H9 (cell line): ENCODE data around the gene AP3S2. TPM values are rescaled to one million over a fixed set of nuclear protein-coding genes. Genes with fewer than 3 reads are reported as not detected.
"Not testable (repeated sequence)": the region's sequence is repeated elsewhere in the genome, so short reads cannot be mapped to it uniquely, and the experiment has no call there.

Source experiments
- DNase-seq: peaks from one replicate; pipeline ENCODE4 v3.0.0-alpha.2; 2017
- H2AFZ ChIP-seq: one replicate; pipeline ENCODE4 v1.6.1; 2013; ENCODE audit warnings: mild to moderate bottlenecking, low read length, control low read depth, moderate library complexity
- H2AK5ac ChIP-seq: 2 replicates; pipeline ENCODE4 v1.6.1; 2013; ENCODE audit warnings: low read length, control low read depth, mixed read lengths; ENCODE audit not compliant: insufficient read length
- H2BK120ac ChIP-seq: one replicate; pipeline ENCODE4 v1.6.1; 2013; ENCODE audit warnings: low read depth, mild to moderate bottlenecking, low read length, control low read depth, inconsistent platforms; ENCODE audit not compliant: poor library complexity, severe bottlenecking
- H2BK12ac ChIP-seq: 2 replicates; pipeline ENCODE4 v1.6.1; 2013; ENCODE audit warnings: low read length, control low read depth, mixed read lengths, low read depth; ENCODE audit not compliant: insufficient read length
- H2BK15ac ChIP-seq: 2 replicates; pipeline ENCODE4 v1.6.1; 2013; ENCODE audit warnings: low read depth, low read length, control low read depth
- H2BK20ac ChIP-seq: one replicate; pipeline ENCODE4 v1.6.1; 2013; ENCODE audit warnings: low read depth, mild to moderate bottlenecking, low read length, control low read depth, inconsistent platforms; ENCODE audit not compliant: poor library complexity, severe bottlenecking
- H2BK5ac ChIP-seq: 2 replicates; pipeline ENCODE4 v1.6.1; 2013; ENCODE audit warnings: low read length, control low read depth, mixed read lengths; ENCODE audit not compliant: insufficient read length
- H3K14ac ChIP-seq: 2 replicates; pipeline ENCODE4 v1.6.1; 2013; ENCODE audit warnings: low read length, control low read depth; ENCODE audit not compliant: insufficient read depth
- H3K18ac ChIP-seq: 2 replicates; pipeline ENCODE4 v1.6.1; 2013; ENCODE audit warnings: low read depth, mild to moderate bottlenecking, mixed read lengths, low read length, control low read depth; ENCODE audit not compliant: insufficient read length
- H3K23ac ChIP-seq: 2 replicates; pipeline ENCODE4 v1.6.1; 2013; ENCODE audit warnings: low read length, control low read depth, mixed read lengths, low read depth; ENCODE audit not compliant: insufficient read length
- H3K23me2 ChIP-seq: 2 replicates; pipeline ENCODE4 v1.6.1; 2013; ENCODE audit warnings: low read depth, mild to moderate bottlenecking, mixed read lengths, low read length, control low read depth; ENCODE audit not compliant: insufficient read length, poor library complexity, severe bottlenecking
- H3K27ac ChIP-seq: 2 replicates; pipeline ENCODE4 v1.5.1; 2013; ENCODE audit warnings: low read length, control low read depth, mixed read lengths, low read depth; ENCODE audit not compliant: insufficient read length
- H3K27me3 ChIP-seq: 2 replicates; pipeline ENCODE4 v1.6.1; 2013; ENCODE audit warnings: low read length, control low read depth, inconsistent platforms; ENCODE audit not compliant: insufficient read depth
- H3K4ac ChIP-seq: 2 replicates; pipeline ENCODE4 v1.6.1; 2013; ENCODE audit warnings: low read depth, mild to moderate bottlenecking, control low read depth, inconsistent platforms, low read length, moderate library complexity
- H3K4me1 ChIP-seq: 2 replicates; pipeline ENCODE4 v1.6.1; 2013; ENCODE audit warnings: low read length, control low read depth, inconsistent platforms; ENCODE audit not compliant: insufficient read depth
- H3K4me2 ChIP-seq: 2 replicates; pipeline ENCODE4 v1.6.1; 2013; ENCODE audit warnings: low read length, control low read depth, mixed read lengths; ENCODE audit not compliant: insufficient read length, insufficient read depth
- H3K56ac ChIP-seq: 2 replicates; pipeline ENCODE4 v1.6.1; 2013; ENCODE audit warnings: low read depth, mild to moderate bottlenecking, mixed read lengths, low read length, control low read depth; ENCODE audit not compliant: insufficient read length
- H3K79me1 ChIP-seq: 2 replicates; pipeline ENCODE4 v1.6.1; 2013; ENCODE audit warnings: low read depth, mild to moderate bottlenecking, moderate library complexity, low read length, control low read depth, inconsistent platforms; ENCODE audit not compliant: insufficient read depth, poor library complexity, severe bottlenecking
- H3K79me2 ChIP-seq: 2 replicates; pipeline ENCODE4 v1.6.1; 2013; ENCODE audit warnings: low read length, control low read depth, inconsistent platforms; ENCODE audit not compliant: insufficient read depth
- H3K9ac ChIP-seq: 2 replicates; pipeline ENCODE4 v1.6.1; 2013; ENCODE audit warnings: low read length, control low read depth, mixed read lengths; ENCODE audit not compliant: insufficient read length; ENCODE audit errors: extremely low read depth
- H3K9me3 ChIP-seq: one replicate; pipeline ENCODE4 v1.6.1; 2013; ENCODE audit warnings: low read depth, low read length, inconsistent platforms; ENCODE audit not compliant: control insufficient read depth
- H3T11ph ChIP-seq: one replicate; pipeline ENCODE4 v1.6.1; 2013; ENCODE audit warnings: mild to moderate bottlenecking, low read length, control low read depth, inconsistent platforms
- H4K20me1 ChIP-seq: one replicate; pipeline ENCODE4 v1.6.1; 2013; ENCODE audit not compliant: control insufficient read depth, insufficient read length, insufficient read depth
- H4K5ac ChIP-seq: 2 replicates; pipeline ENCODE4 v1.6.1; 2013; ENCODE audit warnings: low read depth, mild to moderate bottlenecking, mixed read lengths, low read length, control low read depth; ENCODE audit not compliant: insufficient read length
- H4K8ac ChIP-seq: replicated peaks from 2 replicates; pipeline ENCODE4 v1.6.1; 2013; ENCODE audit warnings: low read length, control low read depth, mixed read lengths, low read depth; ENCODE audit not compliant: insufficient read length
- H4K91ac ChIP-seq: 2 replicates; pipeline ENCODE4 v1.6.1; 2013; ENCODE audit warnings: low read depth, mild to moderate bottlenecking, moderate library complexity, mixed read lengths, low read length, control low read depth; ENCODE audit not compliant: insufficient read length
- H3K27ac Mint-ChIP-seq, 3 experiments: 2 replicates in 2 of 3; 3 replicates in 1 of 3; pipeline ENCODE4 v1.8.0; 2020 to 2021; ENCODE audit warnings: mixed read lengths in 3 of 3, mild to moderate bottlenecking in 1 of 3, moderate library complexity in 1 of 3
- H3K27me3 Mint-ChIP-seq: 2 replicates; pipeline ENCODE4 v1.8.0; 2021; ENCODE audit warnings: low read depth, mild to moderate bottlenecking, moderate library complexity, mixed read lengths
- H3K36me3 Mint-ChIP-seq, 3 experiments: 2 replicates in 2 of 3; 3 replicates in 1 of 3; pipeline ENCODE4 v1.8.0; 2020 to 2021; ENCODE audit warnings: low read depth in 3 of 3, mixed read lengths in 3 of 3; ENCODE audit not compliant: insufficient read depth in 1 of 3
- H3K4me1 Mint-ChIP-seq, 2 experiments: 2 replicates each; pipeline ENCODE4 v1.8.0; 2020; ENCODE audit warnings: mixed read lengths in 2 of 2
- H3K4me3 Mint-ChIP-seq, 2 experiments: 2 replicates in 1 of 2; 3 replicates in 1 of 2; pipeline ENCODE4 v1.8.0; 2020 to 2021; ENCODE audit warnings: mild to moderate bottlenecking in 2 of 2, mixed read lengths in 2 of 2, moderate library complexity in 1 of 2
- H3K9me3 Mint-ChIP-seq, 2 experiments: 2 replicates in 1 of 2; 3 replicates in 1 of 2; pipeline ENCODE4 v1.8.0; 2020; ENCODE audit warnings: mild to moderate bottlenecking in 2 of 2, mixed read lengths in 2 of 2, moderate library complexity in 1 of 2
- WGBS: extraction: QIAGEN DNeasy Blood & Tissue Kit; methylation state at CpG from one replicate; pipeline ENCODE4 v1.1.7; 2013; ENCODE audit warnings: missing lambda C conversion rate, low lambda C conversion rate, mixed read lengths; ENCODE audit not compliant: insufficient read length; ENCODE audit errors: extremely low coverage; 5-methylcytosine and 5-hydroxymethylcytosine counted together
- total RNA-seq: library from RNA; stranded (reverse); gene quantifications from 2 replicates; pipeline ENCODE4 v1.2.1, GENCODE V29; 2021
- TF ChIP-seq, protein P1 (sequence below): fragments of 200-600 bp; sonication (generic); conservative IDR thresholded peaks from 3 replicates; pipeline ENCODE4 v1.8.0; 2021; ENCODE audit warnings: antibody characterized with exemption, mild to moderate bottlenecking

AP3S2 gene
- total RNA-seq, 1 experiment from 2014 or later = 33.9 TPM

DNA sequence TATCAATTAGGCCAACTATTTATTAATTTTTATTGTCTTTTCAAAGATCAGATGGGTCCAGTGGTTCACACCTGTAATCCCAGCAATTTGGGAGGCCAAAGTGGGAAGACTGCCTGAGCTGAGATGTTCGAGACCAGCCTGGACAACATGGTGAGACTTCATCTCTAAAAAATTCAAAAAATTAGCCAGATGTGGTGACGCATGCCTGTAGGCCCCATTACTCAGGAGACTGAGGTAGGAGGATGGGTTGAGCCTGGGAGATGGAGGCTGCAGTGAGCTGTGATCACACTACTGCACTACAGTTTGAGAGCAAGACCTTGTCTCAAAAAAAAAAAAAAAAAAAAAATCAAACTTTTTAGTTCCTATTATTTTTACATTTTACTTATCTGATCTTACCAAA is 8.2 kb downstream of the AP3S2 start:
- no peak overlapping the region for H2AFZ ChIP-seq
- no peak overlapping the region for H4K91ac ChIP-seq
- TF ChIP-seq, protein P1, sequence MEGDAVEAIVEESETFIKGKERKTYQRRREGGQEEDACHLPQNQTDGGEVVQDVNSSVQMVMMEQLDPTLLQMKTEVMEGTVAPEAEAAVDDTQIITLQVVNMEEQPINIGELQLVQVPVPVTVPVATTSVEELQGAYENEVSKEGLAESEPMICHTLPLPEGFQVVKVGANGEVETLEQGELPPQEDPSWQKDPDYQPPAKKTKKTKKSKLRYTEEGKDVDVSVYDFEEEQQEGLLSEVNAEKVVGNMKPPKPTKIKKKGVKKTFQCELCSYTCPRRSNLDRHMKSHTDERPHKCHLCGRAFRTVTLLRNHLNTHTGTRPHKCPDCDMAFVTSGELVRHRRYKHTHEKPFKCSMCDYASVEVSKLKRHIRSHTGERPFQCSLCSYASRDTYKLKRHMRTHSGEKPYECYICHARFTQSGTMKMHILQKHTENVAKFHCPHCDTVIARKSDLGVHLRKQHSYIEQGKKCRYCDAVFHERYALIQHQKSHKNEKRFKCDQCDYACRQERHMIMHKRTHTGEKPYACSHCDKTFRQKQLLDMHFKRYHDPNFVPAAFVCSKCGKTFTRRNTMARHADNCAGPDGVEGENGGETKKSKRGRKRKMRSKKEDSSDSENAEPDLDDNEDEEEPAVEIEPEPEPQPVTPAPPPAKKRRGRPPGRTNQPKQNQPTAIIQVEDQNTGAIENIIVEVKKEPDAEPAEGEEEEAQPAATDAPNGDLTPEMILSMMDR = no peak
- H3K79me1 ChIP-seq = peaks cover 3% of the 10 kb centered on the region
- no peak overlapping the region for H2BK15ac ChIP-seq
- no peak overlapping the region for H2BK5ac ChIP-seq
- no peak overlapping the region for H2BK120ac ChIP-seq
- H2BK20ac ChIP-seq = no peak overlapping the region
- no peak overlapping the region for H3K14ac ChIP-seq
- no peaks in the 10 kb centered on the region for H3K27me3 Mint-ChIP-seq
- no CpG with 5 or more reads among the region's 2 CpGs for WGBS
- no peaks in the 10 kb centered on the region for H3K27me3 ChIP-seq
- no peak overlapping the region for H3K18ac ChIP-seq
- H3K4me1 ChIP-seq = no peaks in the 10 kb centered on the region
- no peak overlapping the region for H3K4me2 ChIP-seq
- no peak overlapping the region for H3K23ac ChIP-seq
- no peak overlapping the region for H3T11ph ChIP-seq
- H3K36me3 Mint-ChIP-seq = peaks cover 6 to 45% (median 43%) of the 10 kb centered on the region in 3 experiments; a peak in 6 of 7 replicates
- H3K4me3 Mint-ChIP-seq = no peak overlapping the region
- H3K9me3 ChIP-seq = no peaks in the 10 kb centered on the region
- peaks cover 0 to 5% of the 10 kb centered on the region in 2 experiments; a peak in 2 of 4 replicates for H3K4me1 Mint-ChIP-seq
- H3K56ac ChIP-seq = no peak overlapping the region
- no peaks in the 10 kb centered on the region for H3K9me3 Mint-ChIP-seq
- DNase-seq = no peak
- no peak overlapping the region for H2AK5ac ChIP-seq
- no peak overlapping the region for H3K27ac Mint-ChIP-seq
- H3K9ac ChIP-seq = no peak overlapping the region
- no peaks in the 10 kb centered on the region for H3K23me2 ChIP-seq
- no peak overlapping the region for H4K5ac ChIP-seq
- H4K8ac ChIP-seq = no peak overlapping the region
- H3K79me2 ChIP-seq = no peaks in the 10 kb centered on the region; the same call in 1 of the 2 replicates
- no peak overlapping the region for H3K27ac ChIP-seq
- no peak overlapping the region for H3K4ac ChIP-seq
- no peaks in the 10 kb centered on the region for H4K20me1 ChIP-seq
- H2BK12ac ChIP-seq = no peak overlapping the region

DNA sequence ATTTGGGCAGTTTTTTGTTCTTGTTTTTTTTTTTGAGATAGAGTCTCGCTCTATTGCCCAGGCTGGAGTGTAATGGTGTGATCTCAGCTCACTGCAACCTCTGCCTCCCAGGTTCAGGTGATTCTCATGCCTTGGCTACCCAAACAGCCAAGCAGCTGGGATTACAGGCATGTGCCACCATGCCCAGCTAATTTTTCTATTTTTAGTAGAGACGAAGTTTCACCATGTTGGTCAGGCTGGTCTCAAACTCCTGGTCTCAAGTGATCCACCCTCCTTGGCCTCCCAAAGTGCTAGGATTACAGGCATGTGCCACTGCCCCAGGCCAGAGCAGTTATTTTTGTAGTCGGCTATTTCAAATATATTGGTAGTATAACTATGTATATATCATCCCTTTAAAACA is 8.6 kb downstream of the AP3S2 start:
- peaks cover 6 to 46% (median 43%) of the 10 kb centered on the region in 3 experiments; a peak in 6 of 7 replicates for H3K36me3 Mint-ChIP-seq
- not testable (repeated sequence) for H3K27ac ChIP-seq, H3K9me3 Mint-ChIP-seq, H2AFZ ChIP-seq, H3K18ac ChIP-seq, H3K23ac ChIP-seq, H3K14ac ChIP-seq, H3K27me3 Mint-ChIP-seq, H2BK5ac ChIP-seq, DNase-seq, H3K27ac Mint-ChIP-seq, H3K79me2 ChIP-seq, H4K8ac ChIP-seq, H3K4ac ChIP-seq, H3K27me3 ChIP-seq, H2BK20ac ChIP-seq, H3T11ph ChIP-seq, H4K20me1 ChIP-seq, H3K23me2 ChIP-seq, H3K4me2 ChIP-seq, H3K79me1 ChIP-seq, H2BK120ac ChIP-seq, H2AK5ac ChIP-seq, H2BK15ac ChIP-seq, H3K9me3 ChIP-seq, H4K91ac ChIP-seq, H3K4me1 ChIP-seq, H3K56ac ChIP-seq, H3K4me3 Mint-ChIP-seq, H4K5ac ChIP-seq, H2BK12ac ChIP-seq, H3K4me1 Mint-ChIP-seq, H3K9ac ChIP-seq
- WGBS = no CpG with 5 or more reads among the region's 3 CpGs
